Body of pancreas (tissue), 4 donors: Measurements from ENCODE around the gene ATAD3C.
A peak's percentile ranks its signal among the peaks of the same experiment; 100 is the strongest.

Experiments used
- CTCF ChIP-seq, 7 experiments: fragments of 450-650 bp in 4 of 7; fragments of 200-600 bp in 3 of 7; sonication (generic) in 3 of 7; IDR thresholded peaks; one replicate each; pipeline ENCODE4 v1.5.1; 2016 to 2019; ENCODE audit warnings: antibody characterized with exemption in 7 of 7
- POLR2A ChIP-seq, 3 donors: fragments of 450-650 bp; IDR thresholded peaks; one replicate each; pipeline ENCODE4 v1.6.1; 2016; ENCODE audit warnings: antibody characterized with exemption in 3 of 3, mild to moderate bottlenecking in 2 of 3

- peak; percentile 13 to 56 (median 52) for TF ChIP-seq POLR2A (IDR thresholded peaks at IDR 0.05)
- peak in 1 of 7 experiments; percentile 13 for TF ChIP-seq CTCF (IDR thresholded peaks at IDR 0.05)
These were observed 22.0 kb downstream of the ATAD3C start, which contains the start of gene ATAD3B for GRCh38 chr1:1471389-1472052.
